HepG2 (cell line): ENCODE results near the gene TH. TPM values are rescaled to one million over a fixed set of nuclear protein-coding genes. Genes with fewer than 3 reads are reported as not detected.

Experiments used
- BRCA1 ChIP-seq: sonication (generic); formaldehyde crosslinking; IDR thresholded peaks from 2 replicates; pipeline ENCODE4 v1.4.0; 2020; ENCODE audit warnings: missing genetic modification reagents
- CAMTA2 ChIP-seq: sonication (generic); formaldehyde crosslinking; IDR thresholded peaks from 2 replicates; pipeline ENCODE4 v1.4.0; 2020; ENCODE audit warnings: mild to moderate bottlenecking, missing genetic modification reagents, borderline replicate concordance
- FOXP1 ChIP-seq, 2 experiments: fragments of 450-650 bp in 1 of 2; IDR thresholded peaks; 2 replicates each; pipeline ENCODE4 v1.6.1; 2017 to 2018; ENCODE audit warnings: antibody characterized with exemption in 1 of 2
- GATA4 ChIP-seq: sonication (generic); IDR thresholded peaks from 2 replicates; pipeline ENCODE4 v1.6.1; 2016; ENCODE audit warnings: antibody characterized with exemption, low read depth, borderline replicate concordance
- HNF4A ChIP-seq: sonication (generic); formaldehyde crosslinking; IDR thresholded peaks from 2 replicates; pipeline ENCODE4 v1.4.0; 2020; ENCODE audit warnings: missing genetic modification reagents
- KDM5A ChIP-seq: fragments of 200-600 bp; sonication (generic); IDR thresholded peaks from 2 replicates; pipeline ENCODE4 v1.7.0; 2018; ENCODE audit warnings: antibody characterized with exemption, mild to moderate bottlenecking, low read length, borderline replicate concordance
- KLF12 ChIP-seq: sonication (generic); formaldehyde crosslinking; IDR thresholded peaks from 2 replicates; pipeline ENCODE4 v1.4.0; 2020; ENCODE audit warnings: missing genetic modification reagents, borderline replicate concordance
- KLF16 ChIP-seq, 2 experiments: sonication (generic) in 1 of 2; formaldehyde crosslinking in 1 of 2; IDR thresholded peaks; 2 replicates each; pipeline versions ENCODE4 v1.6.1 to v1.8.0; 2016 to 2023; ENCODE audit warnings: missing genetic modification reagents in 2 of 2, missing compliant biosample characterization in 1 of 2
- MAFF ChIP-seq: IDR thresholded peaks from 2 replicates; pipeline ENCODE4 v1.6.1; 2011; ENCODE audit warnings: low read depth, low read length, improper control_type of control experiment
- NFYC ChIP-seq: IDR thresholded peaks from 2 replicates; pipeline ENCODE4 v1.6.1; 2016; ENCODE audit warnings: missing genetic modification reagents, missing compliant biosample characterization
- NR2F1 ChIP-seq, 2 experiments: fragments of 450-650 bp in 1 of 2; formaldehyde crosslinking in 1 of 2; IDR thresholded peaks; 2 replicates each; pipeline versions ENCODE4 v1.5.0 to v1.6.1; 2016 to 2020; ENCODE audit warnings: mild to moderate bottlenecking in 1 of 2, missing compliant biosample characterization in 1 of 2, missing genetic modification reagents in 1 of 2, moderate library complexity in 1 of 2
- POLR2A ChIP-seq, 2 experiments: IDR thresholded peaks; 2 replicates each; pipeline ENCODE4 v1.6.1; 2011; ENCODE audit warnings: low read depth in 2 of 2, low read length in 2 of 2, mild to moderate bottlenecking in 1 of 2, moderate library complexity in 1 of 2; ENCODE audit not compliant: insufficient read depth in 1 of 2
- SSRP1 ChIP-seq: IDR thresholded peaks from 2 replicates; pipeline ENCODE4 v1.6.1; 2016; ENCODE audit warnings: control low read depth
- STAT5B ChIP-seq: sonication (generic); formaldehyde crosslinking; IDR thresholded peaks from 2 replicates; pipeline ENCODE4 v1.4.0; 2020; ENCODE audit warnings: missing genetic modification reagents
- TOPORS ChIP-seq: sonication (generic); formaldehyde crosslinking; IDR thresholded peaks from 2 replicates; pipeline ENCODE4 v1.8.0; 2023; ENCODE audit warnings: mild to moderate bottlenecking, missing genetic modification reagents
- YY1 ChIP-seq: IDR thresholded peaks from 2 replicates; pipeline ENCODE4 v1.6.1; 2011; ENCODE audit warnings: low read length, low read depth, moderate library complexity, mild to moderate bottlenecking; ENCODE audit not compliant: insufficient read depth, insufficient replicate concordance
- ZMYM3 ChIP-seq: sonication (generic); formaldehyde crosslinking; IDR thresholded peaks from 2 replicates; pipeline ENCODE4 v1.5.1; 2020; ENCODE audit warnings: mild to moderate bottlenecking, missing genetic modification reagents
- ZNF205 ChIP-seq: IDR thresholded peaks from 2 replicates; pipeline ENCODE4 v1.6.1; 2018; ENCODE audit warnings: missing biosample characterization, missing genetic modification reagents
- ZNF354B ChIP-seq: sonication (generic); formaldehyde crosslinking; IDR thresholded peaks from 2 replicates; pipeline ENCODE4 v1.8.0; 2022; ENCODE audit warnings: mild to moderate bottlenecking, missing genetic modification reagents
- ZNF468 ChIP-seq: sonication (generic); formaldehyde crosslinking; IDR thresholded peaks from 2 replicates; pipeline ENCODE4 v1.8.0; 2022; ENCODE audit warnings: mild to moderate bottlenecking, moderate library complexity, missing genetic modification reagents
- polyA plus RNA-seq, 8 experiments: library from polyadenylated mRNA; depleted of rRNA in 3 of 8; stranded (reverse) in 7 of 8; unstranded in 1 of 8; fragments of >200 nt; fragmentation: Illumina TruSeq in 4 of 8; extraction: Trizol in 4 of 8; gene quantifications; 2 replicates each; pipeline versions ENCODE4 v1.2.1 to v1.2.3, GENCODE V29; 2011 to 2016; ENCODE audit warnings: low read depth in 4 of 8, missing spikeins in 1 of 8, mixed read lengths in 1 of 8; ENCODE audit not compliant: insufficient read depth in 1 of 8
- total RNA-seq, 5 experiments: library from RNA; depleted of rRNA; stranded (reverse); fragments of >200 nt; fragmentation: Illumina TruSeq; extraction: Trizol; gene quantifications; 2 replicates each; pipeline ENCODE4 v1.2.3, GENCODE V29; 2016; ENCODE audit warnings: low read depth in 1 of 5
- TF ChIP-seq, protein P1 (sequence below): sonication (generic); formaldehyde crosslinking; IDR thresholded peaks from 2 replicates; pipeline ENCODE4 v1.4.0; 2020; ENCODE audit warnings: missing genetic modification reagents
- TF ChIP-seq, protein P2 (sequence below): sonication (generic); formaldehyde crosslinking; IDR thresholded peaks from 2 replicates; pipeline ENCODE4 v1.8.0; 2022; ENCODE audit warnings: missing genetic modification reagents, mild to moderate bottlenecking, inconsistent platforms, borderline replicate concordance
- TF ChIP-seq, protein P3 (sequence below): sonication (generic); formaldehyde crosslinking; IDR thresholded peaks from 2 replicates; pipeline ENCODE4 v1.5.1; 2020; ENCODE audit warnings: missing genetic modification reagents, mild to moderate bottlenecking, borderline replicate concordance
- TF ChIP-seq, protein P4 (sequence below): sonication (generic); formaldehyde crosslinking; IDR thresholded peaks from 2 replicates; pipeline ENCODE4 v1.8.1; 2023; ENCODE audit warnings: mild to moderate bottlenecking, moderate library complexity, missing genetic modification reagents

TH gene
- total and polyA plus RNA-seq, 2 of the 13 experiments (the other 11 are each of a cell fraction or from before 2014, with no cell fraction given) = 0.36 TPM; not detected in 1

DNA sequence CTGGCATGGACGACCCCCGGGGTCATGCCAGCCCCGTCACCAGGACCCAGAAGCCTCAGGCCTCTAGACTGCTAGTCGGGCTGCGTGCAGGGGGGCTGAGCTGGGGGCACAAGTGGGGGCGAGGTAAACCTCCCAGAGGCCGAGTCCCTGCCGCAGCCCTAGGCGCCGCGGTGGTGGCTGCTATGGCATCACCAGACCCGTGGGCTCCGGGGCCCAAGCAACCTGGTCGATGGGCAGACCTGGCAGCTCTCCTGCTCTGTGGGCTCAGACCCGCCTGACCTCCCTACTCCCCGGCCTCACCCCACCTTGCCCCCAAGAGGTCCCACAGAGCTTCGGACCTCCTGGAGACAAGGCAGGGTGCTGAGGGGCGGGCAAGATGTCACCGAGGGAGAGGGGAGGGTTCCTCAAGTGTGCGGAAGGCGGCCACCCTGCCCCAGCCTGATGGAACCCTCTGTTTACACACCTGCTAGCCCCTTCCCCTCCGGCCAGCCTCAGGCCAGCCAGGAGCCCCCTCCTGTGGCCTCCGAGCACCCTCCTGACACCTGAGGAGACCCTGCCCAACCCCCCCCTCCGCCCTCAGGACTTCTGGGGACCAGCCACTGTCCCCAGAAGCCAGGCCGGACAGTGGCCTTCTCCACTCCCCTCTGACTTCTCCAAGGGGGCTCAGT lies 41.8 kb downstream of the TH start (continued):
- TF ChIP-seq, protein P1, sequence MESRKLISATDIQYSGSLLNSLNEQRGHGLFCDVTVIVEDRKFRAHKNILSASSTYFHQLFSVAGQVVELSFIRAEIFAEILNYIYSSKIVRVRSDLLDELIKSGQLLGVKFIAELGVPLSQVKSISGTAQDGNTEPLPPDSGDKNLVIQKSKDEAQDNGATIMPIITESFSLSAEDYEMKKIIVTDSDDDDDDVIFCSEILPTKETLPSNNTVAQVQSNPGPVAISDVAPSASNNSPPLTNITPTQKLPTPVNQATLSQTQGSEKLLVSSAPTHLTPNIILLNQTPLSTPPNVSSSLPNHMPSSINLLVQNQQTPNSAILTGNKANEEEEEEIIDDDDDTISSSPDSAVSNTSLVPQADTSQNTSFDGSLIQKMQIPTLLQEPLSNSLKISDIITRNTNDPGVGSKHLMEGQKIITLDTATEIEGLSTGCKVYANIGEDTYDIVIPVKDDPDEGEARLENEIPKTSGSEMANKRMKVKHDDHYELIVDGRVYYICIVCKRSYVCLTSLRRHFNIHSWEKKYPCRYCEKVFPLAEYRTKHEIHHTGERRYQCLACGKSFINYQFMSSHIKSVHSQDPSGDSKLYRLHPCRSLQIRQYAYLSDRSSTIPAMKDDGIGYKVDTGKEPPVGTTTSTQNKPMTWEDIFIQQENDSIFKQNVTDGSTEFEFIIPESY (CRISPR knock-in tag) = peak; percentile 67; the same call in 1 of the 2 replicates
- no peak for TF ChIP-seq MAFF
- no peak for TF ChIP-seq NFYC (CRISPR knock-in tag)
- peak; percentile 90; the same call in 1 of the 2 replicates for TF ChIP-seq SSRP1 (CRISPR knock-in tag)
- 0 out of 2 replicates have a peak, but pooled peaks have one; percentile 6 for TF ChIP-seq KLF12 (CRISPR knock-in tag)
- TF ChIP-seq ZMYM3 (CRISPR knock-in tag) = no peak
- 0 out of 4 replicates have a peak, but pooled peaks of 1 of the 2 experiments have one; percentile 13 for TF ChIP-seq POLR2A (IDR thresholded peaks at IDR 0.05; ENCODE audit: insufficient read depth in 1 of 2, low read depth in 2 of 2, low read length in 2 of 2)
- TF ChIP-seq, protein P2, sequence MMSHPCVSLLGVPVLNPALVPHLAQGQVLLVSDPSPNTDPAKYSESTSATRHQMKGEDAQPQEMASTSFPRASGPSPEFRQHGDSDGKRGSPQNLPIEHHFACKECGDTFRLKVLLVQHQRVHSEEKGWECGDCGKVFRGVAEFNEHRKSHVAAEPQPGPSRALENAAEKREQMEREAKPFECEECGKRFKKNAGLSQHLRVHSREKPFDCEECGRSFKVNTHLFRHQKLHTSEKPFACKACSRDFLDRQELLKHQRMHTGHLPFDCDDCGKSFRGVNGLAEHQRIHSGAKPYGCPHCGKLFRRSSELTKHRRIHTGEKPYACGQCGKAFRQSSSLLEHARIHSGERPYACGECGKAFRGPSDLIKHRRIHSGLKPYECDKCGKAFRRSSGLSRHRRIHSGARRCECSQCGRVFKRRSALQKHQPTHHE = no peak
- peak; percentile 86; the same call in 1 of the 2 replicates for TF ChIP-seq TOPORS (CRISPR knock-in tag)
- peak; percentile 16; the same call in 1 of the 2 replicates for TF ChIP-seq GATA4
- TF ChIP-seq CAMTA2 (CRISPR knock-in tag) = peak; percentile 91; the same call in 1 of the 2 replicates
- no peak for TF ChIP-seq HNF4A
- peak; percentile 7 for TF ChIP-seq YY1
- peak; percentile 96; the same call in 1 of the 2 replicates for TF ChIP-seq ZNF468 (CRISPR knock-in tag)
- TF ChIP-seq, protein P3, sequence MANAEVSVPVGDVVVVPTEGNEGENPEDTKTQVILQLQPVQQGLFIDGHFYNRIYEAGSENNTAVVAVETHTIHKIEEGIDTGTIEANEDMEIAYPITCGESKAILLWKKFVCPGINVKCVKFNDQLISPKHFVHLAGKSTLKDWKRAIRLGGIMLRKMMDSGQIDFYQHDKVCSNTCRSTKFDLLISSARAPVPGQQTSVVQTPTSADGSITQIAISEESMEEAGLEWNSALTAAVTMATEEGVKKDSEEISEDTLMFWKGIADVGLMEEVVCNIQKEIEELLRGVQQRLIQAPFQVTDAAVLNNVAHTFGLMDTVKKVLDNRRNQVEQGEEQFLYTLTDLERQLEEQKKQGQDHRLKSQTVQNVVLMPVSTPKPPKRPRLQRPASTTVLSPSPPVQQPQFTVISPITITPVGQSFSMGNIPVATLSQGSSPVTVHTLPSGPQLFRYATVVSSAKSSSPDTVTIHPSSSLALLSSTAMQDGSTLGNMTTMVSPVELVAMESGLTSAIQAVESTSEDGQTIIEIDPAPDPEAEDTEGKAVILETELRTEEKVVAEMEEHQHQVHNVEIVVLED (CRISPR knock-in tag) = 0 out of 2 replicates have a peak, but pooled peaks have one; percentile 4
- TF ChIP-seq NR2F1 (CRISPR knock-in tag; IDR thresholded peaks at IDR 0.05) = peak in 1 of 2 experiments; percentile 26; a peak in 1 of 4 replicates
- TF ChIP-seq, protein P4, sequence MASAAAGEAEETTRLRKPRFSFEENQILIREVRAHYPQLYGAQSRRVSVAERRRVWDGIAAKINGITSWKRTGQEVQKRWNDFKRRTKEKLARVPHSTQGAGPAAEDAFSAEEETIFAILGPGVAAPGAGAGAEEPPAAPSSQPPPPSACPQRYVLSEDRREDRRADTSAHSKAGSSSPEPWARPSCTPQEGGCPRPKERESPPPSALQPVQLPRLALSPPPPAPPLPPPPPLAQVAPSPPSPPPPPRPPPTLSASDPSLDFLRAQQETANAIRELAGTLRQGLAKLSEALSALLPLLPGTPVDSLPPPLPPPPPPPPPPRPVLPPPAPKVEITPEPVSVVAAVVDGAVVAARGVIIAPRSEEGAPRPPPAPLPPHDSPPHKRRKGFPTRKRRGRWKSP (CRISPR knock-in tag) = no peak
- TF ChIP-seq ZNF205 = no peak
- TF ChIP-seq STAT5B (CRISPR knock-in tag) = no peak
- peak; percentile 91 for TF ChIP-seq ZNF354B (CRISPR knock-in tag)
- TF ChIP-seq BRCA1 (CRISPR knock-in tag) = peak; percentile 23; the same call in 1 of the 2 replicates
- no peak for TF ChIP-seq FOXP1 (IDR thresholded peaks at IDR 0.05)
- no peak for TF ChIP-seq FOXP1 (CRISPR knock-in tag; IDR thresholded peaks at IDR 0.05)
- TF ChIP-seq KDM5A = no peak
- TF ChIP-seq KLF16 (CRISPR knock-in tag; IDR thresholded peaks at IDR 0.05) = no peak; a peak in 1 of 4 replicates
